A549 treated with Mapracorat at 1 μM for 4 hours (cell line): ENCODE data around the gene CELA2A. TPM values are rescaled to one million over a fixed set of nuclear protein-coding genes. Genes with fewer than 3 reads are reported as not detected.

Experiments
- total RNA-seq: library from RNA; stranded (reverse); fragments of 200-300 nt; extraction: Qiagen RNA extraction; gene quantifications from 5 replicates; pipeline ENCODE4 v1.2.3, GENCODE V29; 2022

Gene CELA2A
- not detected in 5 replicates for total RNA-seq

DNA sequence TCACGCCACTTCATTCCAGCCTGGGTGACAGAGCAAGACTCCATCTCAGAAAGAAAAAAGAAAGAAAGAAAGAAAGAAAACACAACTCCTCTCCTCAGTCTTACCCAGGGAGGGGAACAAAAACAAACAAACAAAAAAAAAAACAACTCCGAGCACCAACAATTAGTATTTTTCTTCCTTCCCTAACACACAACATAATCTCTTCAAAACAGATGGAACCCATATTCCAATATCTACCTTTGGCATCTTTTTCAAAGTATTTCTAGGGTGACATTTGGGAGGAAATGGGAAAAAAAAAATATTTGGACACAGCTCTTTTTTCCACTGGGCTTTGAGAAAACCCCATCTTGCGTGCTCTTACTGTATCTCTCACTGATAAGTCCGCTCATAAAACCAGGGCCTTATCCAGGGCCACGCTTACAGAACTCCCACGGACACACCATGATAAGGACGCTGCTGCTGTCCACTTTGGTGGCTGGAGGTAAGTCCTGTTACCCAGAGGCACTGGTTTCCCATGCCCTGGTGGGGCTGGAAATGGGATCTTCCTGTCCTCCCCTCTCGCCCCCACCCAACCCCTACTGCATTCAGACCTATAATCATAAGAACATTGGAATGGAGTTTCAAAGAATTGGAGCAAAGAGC lies at the start of gene CELA2A:
Gene CELA2A (plus strand): TSS at position 420 of the 642 bp plus-strand sequence. CDS start 22 bp downstream, at position 442.

DNA sequence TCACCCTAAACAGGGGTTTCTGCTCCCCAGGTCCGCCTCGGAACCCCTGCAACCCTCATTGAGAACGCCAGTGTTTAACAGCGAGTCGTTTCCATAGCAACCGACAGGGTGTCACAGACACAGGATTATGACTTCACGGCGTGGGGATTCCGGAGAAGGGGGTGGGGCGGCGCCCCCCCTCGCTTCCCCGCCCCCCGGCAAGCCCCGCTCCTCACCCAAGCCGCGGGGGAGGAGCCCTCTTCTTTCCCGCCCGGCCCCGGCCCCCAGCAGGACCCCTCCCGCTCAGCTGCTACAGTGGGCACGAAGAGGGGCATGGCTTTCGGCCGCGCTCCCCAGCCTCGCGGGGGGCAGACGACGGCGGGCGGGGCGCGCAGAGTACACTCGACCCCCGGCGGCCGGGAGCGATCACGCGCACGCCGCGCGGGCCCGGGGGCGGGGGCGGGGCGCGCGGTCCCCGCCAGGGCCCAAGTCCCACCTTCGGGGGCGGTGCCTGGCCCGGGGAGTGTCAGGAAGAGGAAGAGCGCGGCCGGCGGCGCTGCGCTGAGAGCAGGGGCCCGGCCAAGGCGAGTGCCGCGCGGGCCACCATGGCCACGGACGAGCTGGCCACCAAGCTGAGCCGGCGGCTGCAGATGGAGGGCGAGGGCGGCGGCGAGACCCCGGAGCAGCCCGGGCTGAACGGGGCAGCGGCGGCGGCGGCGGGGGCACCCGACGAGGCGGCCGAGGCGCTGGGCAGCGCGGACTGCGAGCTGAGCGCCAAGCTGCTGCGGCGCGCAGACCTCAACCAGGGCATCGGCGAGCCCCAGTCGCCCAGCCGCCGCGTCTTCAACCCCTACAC lies 46.9 kb upstream of the CELA2A start, which contains the start of gene EFHD2:
Gene EFHD2 (plus strand): TSS at position 501 of the 835 bp plus-strand sequence. CDS start 84 bp downstream, at position 585.

DNA sequence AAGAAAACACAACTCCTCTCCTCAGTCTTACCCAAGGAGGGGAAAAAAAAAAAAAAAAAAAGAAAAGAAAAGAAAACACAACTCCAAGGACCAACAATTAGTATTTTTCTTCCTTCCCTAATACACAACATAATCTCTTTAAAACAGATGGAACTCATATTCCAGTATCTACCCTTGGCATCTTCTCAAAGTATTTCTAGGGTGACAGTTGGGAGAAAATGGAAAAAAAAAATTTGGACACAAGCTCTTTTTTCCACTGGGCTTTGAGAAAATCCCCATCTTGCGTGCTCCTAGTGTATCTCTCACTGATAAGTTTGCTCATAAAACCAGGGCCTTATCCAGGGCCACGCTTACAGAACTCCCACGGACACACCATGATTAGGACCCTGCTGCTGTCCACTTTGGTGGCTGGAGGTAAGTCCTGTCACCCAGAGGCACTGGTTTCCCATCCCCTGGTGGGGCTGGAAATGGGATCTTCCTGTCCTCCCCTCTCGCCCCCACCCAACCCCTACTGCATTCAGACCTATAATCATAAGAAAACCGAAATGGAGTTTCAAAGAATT lies 19.3 kb downstream of the CELA2A start, which contains the start of gene CELA2B:
Gene CELA2B (plus strand): TSS at position 353 of the 563 bp plus-strand sequence. CDS start 22 bp downstream, at position 375.

Other genes with a start within 250 kb of the CELA2A start
- gene FHAD1, start 209.5 kb upstream of the CELA2A start, total RNA-seq = 0.45 to 0.96 TPM (median 0.64 TPM) in 5 replicates
- gene EFHD2, start 46.8 kb upstream of the CELA2A start, total RNA-seq = 184 to 299 TPM (median 278 TPM) in 5 replicates
- 1.2 to 2.8 TPM (median 1.4 TPM) in 5 replicates for gene CTRC, start 18.3 kb upstream of the CELA2A start, total RNA-seq
- not detected in 5 replicates for gene CELA2B, start 19.4 kb downstream of the CELA2A start, total RNA-seq
- 4.8 to 6.2 TPM (median 5.6 TPM) in 5 replicates for gene CASP9, start 67.5 kb downstream of the CELA2A start, total RNA-seq
- gene DNAJC16, start 70.1 kb downstream of the CELA2A start, total RNA-seq = 4.0 to 8.0 TPM (median 4.4 TPM) in 5 replicates
- 5.1 to 7.7 TPM (median 7.4 TPM) in 5 replicates for gene AGMAT, start 128.3 kb downstream of the CELA2A start, total RNA-seq
- 7.1 to 9.0 TPM (median 7.5 TPM) in 5 replicates for gene DDI2, start 160.7 kb downstream of the CELA2A start, total RNA-seq
- gene PLEKHM2, start 227.6 kb downstream of the CELA2A start, total RNA-seq = 19.9 to 28.1 TPM (median 25.8 TPM) in 5 replicates